NT2/D1 (cell line): Measurements from ENCODE around the gene RAD52.

ENCODE experiments used
- SUZ12 ChIP-seq: IDR thresholded peaks from 2 replicates; pipeline ENCODE4 v1.6.1; 2011; ENCODE audit not compliant: insufficient read length, insufficient read depth; ENCODE audit errors: extremely low read depth
- YY1 ChIP-seq: IDR thresholded peaks from 2 replicates; pipeline ENCODE4 v1.6.1; 2011; ENCODE audit not compliant: insufficient read length, insufficient read depth
- ZNF274 ChIP-seq: IDR thresholded peaks from 2 replicates; pipeline ENCODE4 v1.6.1; 2011; ENCODE audit warnings: mild to moderate bottlenecking, low read depth, low read length

DNA sequence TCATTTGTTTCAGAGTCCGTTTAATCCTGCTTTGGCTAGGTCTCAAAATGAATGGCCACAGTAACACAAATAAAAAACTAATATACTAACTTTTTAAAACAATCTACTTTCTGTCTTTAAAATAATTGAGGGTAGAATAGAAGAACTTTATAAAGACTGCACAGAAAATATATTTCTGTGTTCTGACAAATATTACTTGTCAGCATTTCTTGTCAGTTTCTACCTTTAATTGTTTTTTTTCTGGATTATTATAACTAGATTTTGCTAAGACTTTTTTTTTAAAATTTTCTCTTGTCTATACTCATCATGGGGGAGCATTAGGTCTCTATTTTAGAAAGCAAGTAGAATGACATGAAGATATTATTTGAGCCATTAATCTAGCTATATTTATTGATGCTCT lies 86.2 kb downstream of the RAD52 start:
- TF ChIP-seq SUZ12, result no peak
- TF ChIP-seq YY1, result no peak
- no peak for TF ChIP-seq ZNF274
